Large intestine (tissue), 3 donors: Measurements from ENCODE around the gene BEGAIN. TPM values are rescaled to one million over a fixed set of nuclear protein-coding genes. Genes with fewer than 3 reads are reported as not detected.

Experiments used
- DNase-seq, 2 donors: peaks; one replicate each; pipeline versions ENCODE4 v3.0.0 to v3.0.0-alpha.2; 2013
- H3K27ac ChIP-seq: one replicate; pipeline ENCODE4 v1.5.1; 2013; ENCODE audit warnings: low read length
- H3K27me3 ChIP-seq: 2 replicates; pipeline ENCODE4 v1.6.1; 2013; ENCODE audit warnings: low read length; ENCODE audit not compliant: control insufficient read depth, insufficient read depth
- H3K36me3 ChIP-seq: 2 replicates; pipeline ENCODE4 v1.6.1; 2013; ENCODE audit warnings: low read length; ENCODE audit not compliant: control insufficient read depth, insufficient read depth
- H3K4me1 ChIP-seq: one replicate; pipeline ENCODE4 v1.6.1; 2013; ENCODE audit warnings: low read length; ENCODE audit not compliant: control insufficient read depth, insufficient read depth
- H3K4me3 ChIP-seq: one replicate; pipeline ENCODE4 v1.5.1; 2013; ENCODE audit warnings: low read length
- H3K9me3 ChIP-seq: one replicate; pipeline ENCODE4 v1.6.1; 2013; ENCODE audit warnings: mild to moderate bottlenecking, low read depth, low read length, moderate library complexity; ENCODE audit not compliant: control insufficient read depth
- WGBS: methylation state at CpG from one replicate; pipeline ENCODE4 v1.1.5; 2013; ENCODE audit warnings: low lambda C conversion rate; ENCODE audit not compliant: insufficient coverage; 5-methylcytosine and 5-hydroxymethylcytosine counted together
- polyA plus RNA-seq: library from polyadenylated mRNA; unstranded; fragments of 120-200 nt; gene quantifications from one replicate; pipeline ENCODE4 v1.2.1, GENCODE V29; 2013

The BEGAIN gene
- polyA plus RNA-seq, 1 donor: 3.0 TPM

DNA sequence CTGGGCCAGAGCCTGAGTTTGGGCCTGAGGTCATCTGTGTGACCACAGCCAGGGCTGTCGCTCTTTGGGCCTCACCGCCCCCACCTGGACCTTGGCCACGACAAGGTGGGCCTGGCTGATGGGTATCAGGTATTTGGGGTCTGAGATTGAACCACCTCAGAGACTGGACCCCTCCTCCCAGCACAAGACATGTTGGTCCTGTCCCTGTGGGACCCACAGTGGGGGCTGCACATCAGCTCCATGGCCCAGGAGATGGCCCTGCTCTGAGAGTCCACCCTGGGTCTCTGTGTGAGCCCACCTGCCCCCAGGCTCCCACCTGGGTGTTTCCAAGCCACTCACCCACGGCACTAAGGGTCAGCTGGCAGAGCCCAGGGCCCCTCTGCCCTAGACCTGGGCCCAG, 20.6 kb downstream of the BEGAIN start:
- no peak overlapping the region for H3K4me3 ChIP-seq
- DNase-seq: no peak
- WGBS: no CpG with 5 or more reads among the region's 4 CpGs
- no peaks in the 10 kb centered on the region for H3K4me1 ChIP-seq
- no peak overlapping the region for H3K27ac ChIP-seq
- H3K27me3 ChIP-seq: peaks cover 72% of the 10 kb centered on the region
- H3K9me3 ChIP-seq: peaks cover 3% of the 10 kb centered on the region
- no peaks in the 10 kb centered on the region for H3K36me3 ChIP-seq

- Histone ChIP-seq H3K27me3 (peaks cover 68% of the 10 kb centered on the region), H3K4me1 (no peaks in the 10 kb centered on the region), H3K9me3 (peaks cover 3% of the 10 kb centered on the region), H3K36me3 (no peaks in the 10 kb centered on the region), H3K27ac (no peak overlapping the region), H3K4me3 (no peak overlapping the region)
- DNase-seq: no peak
- no CpG with 5 or more reads among the region's 11 CpGs for WGBS
Measured at GRCh38 chr14:100566119-100566518, 21.1 kb downstream of the BEGAIN start.

DNA sequence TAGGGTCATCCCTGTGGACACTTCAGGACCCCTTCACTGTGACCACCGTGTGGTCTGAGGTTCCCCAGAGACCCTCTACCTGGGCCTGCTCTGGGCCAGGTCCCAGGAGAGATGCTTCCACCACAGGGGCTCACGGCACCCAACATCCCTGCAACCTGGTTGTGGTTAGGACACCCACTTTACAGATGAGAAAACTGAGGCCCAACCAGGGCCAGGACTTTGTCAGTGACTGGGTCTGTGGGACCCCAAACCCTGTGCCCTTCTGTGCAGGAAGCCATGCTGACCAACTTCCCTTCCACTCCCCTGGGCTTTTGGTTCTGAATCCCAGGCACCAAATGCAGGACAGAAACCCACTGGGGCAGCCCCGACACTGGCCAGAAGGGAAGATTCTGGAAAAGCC, 21.6 kb downstream of the BEGAIN start:
- no peak overlapping the region for H3K4me3 ChIP-seq
- no CpG with 5 or more reads among the region's 3 CpGs for WGBS
- H3K27ac ChIP-seq: no peak overlapping the region
- H3K4me1 ChIP-seq: no peaks in the 10 kb centered on the region
- no peak for DNase-seq
- peaks cover 63% of the 10 kb centered on the region for H3K27me3 ChIP-seq
- H3K9me3 ChIP-seq: peaks cover 3% of the 10 kb centered on the region
- H3K36me3 ChIP-seq: no peaks in the 10 kb centered on the region

DNA sequence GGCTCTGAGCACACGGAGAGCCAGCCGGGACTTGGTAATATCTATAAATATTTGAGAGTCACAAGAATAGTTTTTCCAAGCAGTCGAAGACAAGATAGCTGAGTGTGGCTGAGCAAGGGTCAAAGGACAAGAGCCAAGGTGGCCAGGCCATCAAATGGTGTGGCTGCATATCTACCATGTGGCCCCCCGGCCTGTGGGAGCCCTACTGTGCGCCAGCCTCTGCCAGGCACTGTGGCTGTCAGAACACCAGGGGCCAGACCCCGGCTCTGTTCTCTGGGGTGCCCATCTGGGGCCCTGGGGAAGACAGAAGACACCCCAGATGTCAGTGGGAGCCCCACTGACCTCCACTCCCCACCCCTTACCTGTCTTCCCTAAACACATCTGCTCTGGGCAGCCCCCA, 22.7 kb downstream of the BEGAIN start:
- H3K27me3 ChIP-seq: peaks cover 51% of the 10 kb centered on the region
- peaks cover 3% of the 10 kb centered on the region for H3K9me3 ChIP-seq
- no peaks in the 10 kb centered on the region for H3K36me3 ChIP-seq
- no peak for DNase-seq
- H3K4me3 ChIP-seq: no peak overlapping the region
- H3K4me1 ChIP-seq: no peaks in the 10 kb centered on the region
- no CpG with 5 or more reads among the region's 6 CpGs for WGBS
- H3K27ac ChIP-seq: no peak overlapping the region

DNA sequence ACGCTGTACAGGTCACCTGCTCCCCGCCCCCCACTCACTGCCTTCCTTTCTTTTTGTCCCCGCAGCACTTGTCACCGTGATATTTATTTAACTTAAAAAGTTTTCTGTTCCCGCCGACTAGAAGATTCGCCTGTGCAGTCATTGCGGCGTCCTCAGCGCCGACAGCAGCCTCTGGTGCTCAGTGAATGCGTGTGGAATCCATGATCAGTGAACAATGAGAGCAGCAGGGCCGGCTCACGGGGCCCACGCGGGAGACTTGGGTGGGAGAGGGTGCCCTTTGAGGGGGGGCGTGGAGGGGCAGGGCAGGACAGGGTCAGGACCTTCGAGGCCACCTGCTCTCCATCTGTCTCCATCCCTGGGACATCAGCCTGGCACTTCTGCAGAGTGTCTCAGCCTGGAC, 24.5 kb downstream of the BEGAIN start:
- no peaks in the 10 kb centered on the region for H3K4me1 ChIP-seq
- peaks cover 38% of the 10 kb centered on the region for H3K27me3 ChIP-seq
- H3K9me3 ChIP-seq: peaks cover 3% of the 10 kb centered on the region
- H3K36me3 ChIP-seq: no peaks in the 10 kb centered on the region
- no peak overlapping the region for H3K27ac ChIP-seq
- DNase-seq: no peak
- H3K4me3 ChIP-seq: no peak overlapping the region
- WGBS: no CpG with 5 or more reads among the region's 18 CpGs

DNA sequence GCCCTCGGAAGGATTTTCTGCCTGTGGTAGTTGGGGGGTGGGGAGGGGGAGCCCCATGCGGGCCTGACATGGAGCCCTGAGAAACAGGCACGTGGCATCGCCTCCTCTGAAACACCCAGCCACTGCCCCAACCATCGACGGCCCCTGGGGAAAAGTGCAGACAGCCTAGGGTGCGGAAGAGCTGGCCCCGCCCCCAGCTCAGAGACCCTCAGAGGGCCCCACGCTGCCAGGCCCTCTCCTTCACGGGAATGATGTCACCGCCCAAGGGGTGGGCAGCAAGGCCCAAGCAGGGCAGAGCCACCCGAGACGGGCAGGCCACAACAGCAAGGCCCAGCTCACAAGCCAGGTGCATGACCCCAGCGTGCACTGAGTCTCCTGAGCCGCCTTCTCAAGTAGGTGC, 26.2 kb downstream of the BEGAIN start:
- no peak for DNase-seq
- H3K27ac ChIP-seq: no peak overlapping the region
- no peak overlapping the region for H3K4me3 ChIP-seq
- no CpG with 5 or more reads among the region's 15 CpGs for WGBS
- H3K9me3 ChIP-seq: no peaks in the 10 kb centered on the region
- H3K4me1 ChIP-seq: no peaks in the 10 kb centered on the region
- H3K27me3 ChIP-seq: peaks cover 28% of the 10 kb centered on the region
- no peaks in the 10 kb centered on the region for H3K36me3 ChIP-seq

DNA sequence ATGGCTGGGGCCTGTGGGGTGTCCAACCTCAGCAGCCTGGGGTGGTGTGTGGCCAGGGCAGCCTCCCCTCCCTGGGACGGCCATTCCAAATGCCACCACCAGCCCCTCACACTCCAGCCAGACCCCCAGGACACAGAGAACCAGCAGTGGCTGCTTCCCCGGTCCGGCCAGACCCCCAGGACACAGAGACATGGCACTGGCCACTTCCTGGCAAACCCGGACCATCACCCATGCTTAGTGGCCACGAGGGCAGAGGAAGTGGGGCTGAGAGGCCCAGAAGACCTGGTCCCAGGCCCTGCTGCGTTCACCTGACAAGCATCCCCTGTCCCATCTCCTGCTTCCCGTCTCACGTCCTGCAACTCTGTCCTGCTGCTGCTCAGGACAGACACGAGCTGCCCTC, 26.7 kb downstream of the BEGAIN start:
- Histone ChIP-seq H3K27me3 (peaks cover 23% of the 10 kb centered on the region), H3K9me3 (no peaks in the 10 kb centered on the region), H3K36me3 (no peaks in the 10 kb centered on the region), H3K4me1 (no peaks in the 10 kb centered on the region), H3K27ac (no peak overlapping the region), H3K4me3 (no peak overlapping the region)
- no CpG with 5 or more reads among the region's 9 CpGs for WGBS
- DNase-seq: no peak

DNA sequence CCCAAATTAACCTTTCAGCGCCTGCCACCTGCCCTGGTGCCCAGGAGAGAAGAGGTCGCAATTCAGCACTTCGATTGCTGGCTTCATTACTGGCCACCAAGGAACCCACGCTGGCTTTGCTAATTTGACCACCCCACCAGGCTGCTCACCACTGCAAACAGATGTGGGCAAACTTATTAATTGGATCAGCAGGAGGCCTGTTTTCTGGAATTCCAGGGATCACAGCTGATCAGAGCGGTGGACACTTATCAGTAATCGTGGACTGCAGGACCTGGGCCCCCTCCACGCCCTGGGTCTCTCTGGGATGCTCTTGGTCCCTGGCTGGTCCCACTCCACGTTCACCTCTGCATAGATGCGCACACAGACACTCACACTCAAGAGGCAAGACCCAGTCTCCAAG, 27.8 kb downstream of the BEGAIN start:
- Histone ChIP-seq H3K36me3 (no peaks in the 10 kb centered on the region), H3K4me1 (no peaks in the 10 kb centered on the region), H3K9me3 (no peaks in the 10 kb centered on the region), H3K27me3 (peaks cover 15% of the 10 kb centered on the region), H3K4me3 (no peak overlapping the region), H3K27ac (no peak overlapping the region)
- no CpG with 5 or more reads among the region's 9 CpGs for WGBS
- DNase-seq: no peak

DNA sequence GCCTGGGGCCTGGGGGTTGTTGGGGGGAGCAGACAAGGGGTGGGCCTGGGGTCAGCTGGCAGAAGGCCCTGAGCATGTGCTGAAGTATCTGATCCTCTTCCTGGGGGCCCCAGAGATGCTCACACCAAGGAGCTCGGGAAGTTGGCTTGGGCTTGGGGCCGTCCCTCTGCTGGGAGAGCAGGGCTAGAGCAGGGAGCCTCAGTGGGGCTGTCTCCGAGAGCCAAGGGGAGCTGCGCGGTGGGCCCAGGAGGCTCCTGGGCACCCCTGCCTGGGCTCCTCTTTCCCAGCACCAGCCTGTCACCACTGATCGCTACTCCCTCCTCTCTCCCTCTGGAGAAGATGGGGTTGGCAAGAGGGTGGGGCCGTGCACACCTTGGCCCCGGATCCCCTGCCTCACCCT, 28.3 kb downstream of the BEGAIN start:
- no CpG with 5 or more reads among the region's 8 CpGs for WGBS
- no peak overlapping the region for H3K27ac ChIP-seq
- H3K9me3 ChIP-seq: no peaks in the 10 kb centered on the region
- no peak overlapping the region for H3K4me3 ChIP-seq
- H3K4me1 ChIP-seq: peaks cover under 1% of the 10 kb centered on the region
- no peak for DNase-seq
- H3K36me3 ChIP-seq: no peaks in the 10 kb centered on the region
- peaks cover 12% of the 10 kb centered on the region for H3K27me3 ChIP-seq

GRCh38 chr14:100558226-100558625, 29.0 kb downstream of the BEGAIN start:
- Histone ChIP-seq H3K36me3 (no peaks in the 10 kb centered on the region), H3K9me3 (no peaks in the 10 kb centered on the region), H3K27ac (no peak overlapping the region), H3K4me1 (peaks cover 4% of the 10 kb centered on the region), H3K27me3 (peaks cover 6% of the 10 kb centered on the region), H3K4me3 (no peak overlapping the region)
- DNase-seq: no peak
- no CpG with 5 or more reads among the region's 11 CpGs for WGBS

GRCh38 chr14:100557658-100558057, 29.6 kb downstream of the BEGAIN start:
- WGBS: 31% methylated on average over 2 of the region's 11 CpGs
- Histone ChIP-seq H3K9me3 (no peaks in the 10 kb centered on the region), H3K36me3 (no peaks in the 10 kb centered on the region), H3K27me3 (peaks cover 6% of the 10 kb centered on the region), H3K4me3 (no peak overlapping the region), H3K4me1 (peaks cover 4% of the 10 kb centered on the region), H3K27ac (no peak overlapping the region)
- peak in 1 of 2 donors; percentile 26 for DNase-seq
